ENCODE data around the gene PHYKPL.
"Not testable (repeated sequence)": the region's sequence is repeated elsewhere in the genome, so short reads cannot be mapped to it uniquely, and the experiment has no call there.

The PHYKPL gene

GRCh38 chr5:178246624-178247279 lies 14.2 kb upstream of the PHYKPL start:
- no peak overlapping the region for H3K9ac ChIP-seq (ENCODE audit: low read depth, low read length)
- no peak overlapping the region for H3K27ac ChIP-seq (ENCODE audit: low read length)
- no peaks in the 10 kb centered on the region for H3K9me3 ChIP-seq (ENCODE audit: insufficient read depth, low read depth, low read length)
- no peaks in the 10 kb centered on the region for H3K4me1 ChIP-seq (ENCODE audit: insufficient read depth, low read length)
- no peak overlapping the region for H3K4me3 ChIP-seq (ENCODE audit: low read length)
- H3K27me3 ChIP-seq (ENCODE audit: insufficient read depth, low read length) = no peaks in the 10 kb centered on the region; the same call in 1 of the 2 replicates
- no peaks in the 10 kb centered on the region for H3K36me3 ChIP-seq (ENCODE audit: insufficient read depth, low read depth, low read length)

GRCh38 chr5:178245389-178245788 lies 12.8 kb upstream of the PHYKPL start:
- Histone ChIP-seq H3K27ac (ENCODE audit: low read length) (no peak overlapping the region), H3K4me1 (ENCODE audit: insufficient read depth, low read length) (no peaks in the 10 kb centered on the region), H3K4me3 (ENCODE audit: low read length) (no peak overlapping the region), H3K27me3 (ENCODE audit: insufficient read depth, low read length) (no peaks in the 10 kb centered on the region; the same call in 1 of the 2 replicates), H3K9ac (ENCODE audit: low read depth, low read length) (no peak overlapping the region), H3K9me3 (ENCODE audit: insufficient read depth, low read depth, low read length) (no peaks in the 10 kb centered on the region), H3K36me3 (ENCODE audit: insufficient read depth, low read depth, low read length) (no peaks in the 10 kb centered on the region)

- H3K4me3 ChIP-seq (ENCODE audit: low read length) = no peak overlapping the region
- no peaks in the 10 kb centered on the region for H3K9me3 ChIP-seq (ENCODE audit: insufficient read depth, low read depth, low read length)
- H3K36me3 ChIP-seq (ENCODE audit: insufficient read depth, low read depth, low read length) = no peaks in the 10 kb centered on the region
- H3K4me1 ChIP-seq (ENCODE audit: insufficient read depth, low read length) = no peaks in the 10 kb centered on the region
- H3K27ac ChIP-seq (ENCODE audit: low read length) = no peak overlapping the region
- no peaks in the 10 kb centered on the region; the same call in 1 of the 2 replicates for H3K27me3 ChIP-seq (ENCODE audit: insufficient read depth, low read length)
- H3K9ac ChIP-seq (ENCODE audit: low read depth, low read length) = no peak overlapping the region
Observed at GRCh38 chr5:178244576-178244975, 12.0 kb upstream of the PHYKPL start.

- H3K4me1 ChIP-seq (ENCODE audit: insufficient read depth, low read length) = no peaks in the 10 kb centered on the region
- H3K27me3 ChIP-seq (ENCODE audit: insufficient read depth, low read length) = no peaks in the 10 kb centered on the region
- no peak overlapping the region for H3K27ac ChIP-seq (ENCODE audit: low read length)
- no peaks in the 10 kb centered on the region for H3K9me3 ChIP-seq (ENCODE audit: insufficient read depth, low read depth, low read length)
- H3K4me3 ChIP-seq (ENCODE audit: low read length) = no peak overlapping the region
- H3K36me3 ChIP-seq (ENCODE audit: insufficient read depth, low read depth, low read length) = no peaks in the 10 kb centered on the region
- no peak overlapping the region for H3K9ac ChIP-seq (ENCODE audit: low read depth, low read length)
Observed at GRCh38 chr5:178242416-178242815, 9.8 kb upstream of the PHYKPL start.

GRCh38 chr5:178241688-178242231 lies 9.2 kb upstream of the PHYKPL start:
- Histone ChIP-seq H3K4me3 (ENCODE audit: low read length) (no peak overlapping the region), H3K27me3 (ENCODE audit: insufficient read depth, low read length) (no peaks in the 10 kb centered on the region), H3K27ac (ENCODE audit: low read length) (no peak overlapping the region), H3K4me1 (ENCODE audit: insufficient read depth, low read length) (no peaks in the 10 kb centered on the region), H3K36me3 (ENCODE audit: insufficient read depth, low read depth, low read length) (no peaks in the 10 kb centered on the region), H3K9ac (ENCODE audit: low read depth, low read length) (no peak overlapping the region), H3K9me3 (ENCODE audit: insufficient read depth, low read depth, low read length) (no peaks in the 10 kb centered on the region)

GRCh38 chr5:178241231-178241663 lies 8.6 kb upstream of the PHYKPL start:
- H3K4me1 ChIP-seq (ENCODE audit: insufficient read depth, low read length) = no peaks in the 10 kb centered on the region
- no peaks in the 10 kb centered on the region for H3K36me3 ChIP-seq (ENCODE audit: insufficient read depth, low read depth, low read length)
- no peak overlapping the region for H3K9ac ChIP-seq (ENCODE audit: low read depth, low read length)
- no peaks in the 10 kb centered on the region for H3K9me3 ChIP-seq (ENCODE audit: insufficient read depth, low read depth, low read length)
- H3K4me3 ChIP-seq (ENCODE audit: low read length) = no peak overlapping the region
- H3K27me3 ChIP-seq (ENCODE audit: insufficient read depth, low read length) = no peaks in the 10 kb centered on the region
- no peak overlapping the region for H3K27ac ChIP-seq (ENCODE audit: low read length)

GRCh38 chr5:178240766-178241165 lies 8.2 kb upstream of the PHYKPL start:
- Histone ChIP-seq H3K9ac (ENCODE audit: low read depth, low read length) (no peak overlapping the region), H3K4me1 (ENCODE audit: insufficient read depth, low read length) (no peaks in the 10 kb centered on the region), H3K27ac (ENCODE audit: low read length) (no peak overlapping the region), H3K4me3 (ENCODE audit: low read length) (no peak overlapping the region), H3K36me3 (ENCODE audit: insufficient read depth, low read depth, low read length) (no peaks in the 10 kb centered on the region), H3K9me3 (ENCODE audit: insufficient read depth, low read depth, low read length) (no peaks in the 10 kb centered on the region), H3K27me3 (ENCODE audit: insufficient read depth, low read length) (no peaks in the 10 kb centered on the region)

GRCh38 chr5:178240341-178240741 lies 7.7 kb upstream of the PHYKPL start:
- H3K27ac ChIP-seq (ENCODE audit: low read length) = no peak overlapping the region
- H3K27me3 ChIP-seq (ENCODE audit: insufficient read depth, low read length) = no peaks in the 10 kb centered on the region
- no peak overlapping the region for H3K9ac ChIP-seq (ENCODE audit: low read depth, low read length)
- no peaks in the 10 kb centered on the region for H3K36me3 ChIP-seq (ENCODE audit: insufficient read depth, low read depth, low read length)
- H3K4me1 ChIP-seq (ENCODE audit: insufficient read depth, low read length) = no peaks in the 10 kb centered on the region
- no peak overlapping the region for H3K4me3 ChIP-seq (ENCODE audit: low read length)
- no peaks in the 10 kb centered on the region for H3K9me3 ChIP-seq (ENCODE audit: insufficient read depth, low read depth, low read length)

GRCh38 chr5:178239626-178240301 lies 7.2 kb upstream of the PHYKPL start:
- not testable (repeated sequence) for H3K27ac ChIP-seq (ENCODE audit: low read length); H3K9ac ChIP-seq (ENCODE audit: low read depth, low read length); H3K4me3 ChIP-seq (ENCODE audit: low read length); H3K9me3 ChIP-seq (ENCODE audit: insufficient read depth, low read depth, low read length); H3K4me1 ChIP-seq (ENCODE audit: insufficient read depth, low read length); H3K36me3 ChIP-seq (ENCODE audit: insufficient read depth, low read depth, low read length); H3K27me3 ChIP-seq (ENCODE audit: insufficient read depth, low read length)

GRCh38 chr5:178238711-178239592 lies 6.3 kb upstream of the PHYKPL start:
- no peaks in the 10 kb centered on the region for H3K9me3 ChIP-seq (ENCODE audit: insufficient read depth, low read depth, low read length)
- H3K9ac ChIP-seq (ENCODE audit: low read depth, low read length) = no peak overlapping the region; the same call in 1 of the 2 replicates
- H3K27me3 ChIP-seq (ENCODE audit: insufficient read depth, low read length) = peaks cover 5% of the 10 kb centered on the region; the same call in 1 of the 2 replicates
- H3K4me3 ChIP-seq (ENCODE audit: low read length) = no peak overlapping the region
- no peaks in the 10 kb centered on the region for H3K4me1 ChIP-seq (ENCODE audit: insufficient read depth, low read length)
- no peak overlapping the region for H3K27ac ChIP-seq (ENCODE audit: low read length)
- no peaks in the 10 kb centered on the region for H3K36me3 ChIP-seq (ENCODE audit: insufficient read depth, low read depth, low read length)

GRCh38 chr5:178238313-178238635 lies 5.7 kb upstream of the PHYKPL start:
- H3K36me3 ChIP-seq (ENCODE audit: insufficient read depth, low read depth, low read length) = no peaks in the 10 kb centered on the region
- H3K4me1 ChIP-seq (ENCODE audit: insufficient read depth, low read length) = no peaks in the 10 kb centered on the region
- no peak overlapping the region for H3K4me3 ChIP-seq (ENCODE audit: low read length)
- no peak overlapping the region for H3K27ac ChIP-seq (ENCODE audit: low read length)
- H3K27me3 ChIP-seq (ENCODE audit: insufficient read depth, low read length) = peaks cover 5% of the 10 kb centered on the region; the same call in 1 of the 2 replicates
- no peak overlapping the region for H3K9ac ChIP-seq (ENCODE audit: low read depth, low read length)
- H3K9me3 ChIP-seq (ENCODE audit: insufficient read depth, low read depth, low read length) = no peaks in the 10 kb centered on the region
